AG04450 (cell line): ENCODE measurements around the gene LIMD2. TPM values are rescaled to one million over a fixed set of nuclear protein-coding genes. Genes with fewer than 3 reads are reported as not detected.

ENCODE experiments used
- CTCF ChIA-PET: fragments of 300-600, 350-600 bp; formaldehyde crosslinking; extraction: SDS; loops from one replicate; lab custom pipeline; 2022; ENCODE audit warnings: antibody characterized with exemption, inconsistent platforms; lab: Charles Lee
- POLR2A ChIA-PET: fragments of 350-600 bp; formaldehyde crosslinking; extraction: SDS; loops from one replicate; lab custom pipeline; 2021; ENCODE audit warnings: antibody characterized with exemption, inconsistent platforms; lab: Yijun Ruan, JAX
- DNase-seq: peaks from one replicate; pipeline ENCODE4 v3.0.0-alpha.2; 2011; ENCODE audit warnings: low read depth, low spot score
- H3K27ac ChIP-seq: one replicate; pipeline ENCODE4 v1.5.1; 2012; ENCODE audit warnings: low read depth, low read length, control low read depth
- H3K27me3 ChIP-seq: one replicate; pipeline ENCODE4 v1.6.0; 2012; ENCODE audit warnings: low read length; ENCODE audit not compliant: control insufficient read depth, insufficient read depth
- H3K4me3 ChIP-seq: 2 replicates; pipeline ENCODE4 v1.5.1; 2011; ENCODE audit warnings: mild to moderate bottlenecking, low read depth, low read length, control low read depth
- H3K9me3 ChIP-seq: 2 replicates; pipeline ENCODE4 v1.5.1; 2012; ENCODE audit warnings: low read length; ENCODE audit not compliant: control insufficient read depth, insufficient read depth
- CTCF ChIP-seq: IDR thresholded peaks from 2 replicates; pipeline ENCODE4 v1.5.1; 2011; ENCODE audit warnings: low read depth, low read length, control low read depth, inconsistent platforms
- polyA plus RNA-seq: library from polyadenylated mRNA; depleted of rRNA; stranded (reverse); fragments of >200 nt; gene quantifications from 2 replicates; pipeline ENCODE4 v1.2.3, GENCODE V29; 2011

Gene LIMD2
- polyA plus RNA-seq, 1 experiment = 13.4 TPM

DNA sequence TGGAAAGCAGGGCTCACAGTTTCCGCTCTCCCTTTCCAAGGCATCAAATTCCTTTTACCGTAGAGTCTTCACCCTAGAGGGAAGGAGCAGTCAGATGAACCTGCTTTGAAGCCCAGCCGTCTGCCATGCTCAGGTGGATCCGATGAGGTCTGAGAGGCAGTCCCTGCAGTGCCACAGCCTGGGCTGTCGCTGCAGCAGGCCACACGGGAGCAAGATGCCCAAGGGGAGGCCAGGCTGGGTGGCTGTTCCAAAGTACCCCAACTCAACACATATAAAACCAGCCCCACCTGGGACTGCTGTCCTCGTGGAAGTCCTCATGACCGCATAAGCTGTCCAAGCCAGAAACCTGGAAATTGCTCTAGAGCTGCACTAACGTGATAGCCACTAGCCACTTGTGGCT is 4.9 kb upstream of the LIMD2 start:
- no peak overlapping the region for H3K4me3 ChIP-seq
- no peak overlapping the region for H3K27ac ChIP-seq
- no peak for DNase-seq
- no peaks in the 10 kb centered on the region; the same call in 1 of the 2 replicates for H3K9me3 ChIP-seq
- no peak for TF ChIP-seq CTCF
- H3K27me3 ChIP-seq = no peaks in the 10 kb centered on the region
- CTCF ChIA-PET = no interaction called here
- POLR2A ChIA-PET = no interaction called here

DNA sequence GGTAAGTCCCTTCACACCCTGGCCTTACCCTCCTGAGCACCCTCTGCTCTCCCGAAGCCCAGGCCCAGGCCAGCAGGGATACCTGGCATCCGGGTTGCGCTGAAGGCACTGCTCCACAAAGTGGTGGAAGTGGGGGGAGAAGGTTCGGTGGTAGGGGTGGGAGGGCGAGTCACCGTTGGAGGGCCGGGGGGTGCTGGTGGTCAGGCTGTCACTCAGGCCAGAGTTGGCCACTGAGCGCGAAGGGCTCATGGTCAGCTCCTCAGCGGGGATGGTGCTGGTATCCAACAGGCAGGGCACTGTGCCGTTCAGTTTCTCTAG is 4.3 kb upstream of the LIMD2 start:
- CTCF ChIA-PET = no interaction called here
- no peak overlapping the region for H3K27ac ChIP-seq
- POLR2A ChIA-PET = no interaction called here
- no peak overlapping the region for H3K4me3 ChIP-seq
- H3K9me3 ChIP-seq = no peaks in the 10 kb centered on the region; the same call in 1 of the 2 replicates
- TF ChIP-seq CTCF = no peak
- no peak for DNase-seq
- H3K27me3 ChIP-seq = no peaks in the 10 kb centered on the region

DNA sequence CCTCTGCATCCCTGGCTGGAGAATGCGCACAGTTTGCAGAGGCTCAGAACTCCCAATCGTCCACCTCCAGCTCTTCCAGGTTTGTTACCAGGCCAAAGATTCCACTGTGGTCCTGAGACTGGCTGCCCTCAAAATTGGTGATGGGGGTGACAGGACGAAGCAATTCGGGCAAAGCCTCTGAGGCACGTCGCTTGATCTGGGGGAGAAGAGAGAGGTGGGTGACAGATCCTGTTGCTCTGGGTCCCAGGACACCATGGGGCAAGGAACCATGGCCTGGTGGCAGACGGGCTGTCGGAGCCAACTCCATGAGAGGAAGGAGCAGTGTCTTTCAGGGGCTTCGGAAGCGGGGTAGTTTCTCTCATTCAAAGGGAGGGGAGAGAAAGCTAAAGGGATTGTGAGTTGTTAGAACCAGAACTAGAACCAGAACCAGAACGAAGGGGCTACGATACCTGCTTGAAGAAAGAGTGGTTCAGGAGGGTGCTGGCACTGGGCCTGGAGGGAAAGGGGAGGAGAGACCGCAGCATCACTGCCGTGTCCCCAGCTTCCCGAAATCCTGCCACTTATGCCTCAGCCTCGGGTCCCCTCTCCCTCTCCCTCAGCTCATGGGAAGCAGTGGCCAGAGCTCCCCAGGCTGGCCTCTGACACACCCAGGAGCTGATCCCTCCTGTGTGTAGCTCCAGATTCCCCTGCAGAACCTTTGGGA is 3.8 kb upstream of the LIMD2 start:
- Histone ChIP-seq H3K27me3 (no peaks in the 10 kb centered on the region), H3K27ac (no peak overlapping the region), H3K4me3 (no peak overlapping the region), H3K9me3 (no peaks in the 10 kb centered on the region; the same call in 1 of the 2 replicates)
- no peak for TF ChIP-seq CTCF
- POLR2A ChIA-PET = no interaction called here
- DNase-seq = no peak
- CTCF ChIA-PET = no interaction called here

GRCh38 chr17:63703029-63703428 is 3.1 kb upstream of the LIMD2 start:
- no peaks in the 10 kb centered on the region; the same call in 1 of the 2 replicates for H3K9me3 ChIP-seq
- DNase-seq = no peak
- H3K4me3 ChIP-seq = no peak overlapping the region
- ChIA-PET CTCF (no interaction called here), POLR2A (no interaction called here)
- H3K27me3 ChIP-seq = no peaks in the 10 kb centered on the region
- no peak for TF ChIP-seq CTCF
- no peak overlapping the region for H3K27ac ChIP-seq

- ChIA-PET POLR2A (no interaction called here), CTCF (no interaction called here)
- Histone ChIP-seq H3K4me3 (no peak overlapping the region), H3K27me3 (no peaks in the 10 kb centered on the region), H3K9me3 (no peaks in the 10 kb centered on the region; the same call in 1 of the 2 replicates), H3K27ac (no peak overlapping the region)
- no peak for DNase-seq
- no peak for TF ChIP-seq CTCF
Measured at GRCh38 chr17:63702721-63703015, 2.7 kb upstream of the LIMD2 start.
